Measurements from ENCODE around the gene MYL5. TPM values are rescaled to one million over a fixed set of nuclear protein-coding genes. Genes with fewer than 3 reads are reported as not detected.

Gene MYL5
- total RNA-seq, 4 donors from 2014 or later: 1.5 to 12.6 (median 3.8) TPM

DNA sequence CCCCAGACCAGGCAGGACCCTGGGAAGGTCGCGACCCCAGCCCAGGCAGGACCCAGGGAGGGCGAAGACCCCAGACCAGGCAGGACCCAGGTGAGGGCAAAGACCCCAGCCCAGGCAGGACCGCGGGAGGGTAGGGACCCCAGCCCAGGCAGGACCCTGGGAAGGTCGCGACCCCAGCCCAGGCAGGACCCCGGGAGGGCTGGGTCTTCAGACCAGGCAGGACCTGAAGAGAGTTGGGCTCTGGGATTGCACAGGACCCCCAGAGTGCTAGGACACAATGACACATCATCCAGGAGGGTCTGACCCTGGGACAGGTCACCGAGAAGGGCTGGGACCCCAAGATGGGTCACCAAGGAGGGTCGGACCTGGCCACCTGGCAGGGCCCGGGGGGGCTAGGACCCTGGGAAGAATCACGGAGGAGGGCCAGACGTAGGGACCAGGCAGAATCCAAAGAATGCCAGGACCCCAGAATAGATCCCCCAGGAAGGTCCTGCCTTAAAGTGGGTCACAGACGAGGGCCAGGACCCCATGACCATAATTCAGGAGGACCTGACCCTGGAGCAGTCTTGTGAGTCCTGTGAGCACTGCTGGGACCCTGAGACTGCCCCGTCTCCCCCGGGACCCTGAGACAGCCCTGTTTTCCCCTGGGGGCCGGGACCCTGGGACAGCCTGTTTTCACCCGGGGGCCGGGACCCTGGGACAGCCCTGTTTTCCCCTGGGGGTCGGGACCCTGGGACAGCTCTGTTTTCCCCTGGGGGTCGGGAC lies 32.7 kb downstream of the MYL5 start:
- Histone ChIP-seq H3K36me3 (peaks cover 0 to 4% of the 10 kb centered on the region in 2 donors), H3K27me3 (no peaks in the 10 kb centered on the region), H3K4me1 (peaks cover 9 to 51% (median 15%) of the 10 kb centered on the region in 3 donors), H3K27ac (peak overlapping the region in 1 of 4 donors; percentile 93), H3K9me3 (no peaks in the 10 kb centered on the region), H3K4me3 (peak overlapping the region; percentile 96 to 99)
- no peak for ATAC-seq
- no peak for TF ChIP-seq POLR2A (IDR thresholded peaks at IDR 0.05)
- WGBS, 2 donors (ENCODE audit: low coverage in 1 of 2): 38% methylated on average over 3 of the region's 21 CpGs; no CpG with 5 or more reads in 1 of the 2 donors

DNA sequence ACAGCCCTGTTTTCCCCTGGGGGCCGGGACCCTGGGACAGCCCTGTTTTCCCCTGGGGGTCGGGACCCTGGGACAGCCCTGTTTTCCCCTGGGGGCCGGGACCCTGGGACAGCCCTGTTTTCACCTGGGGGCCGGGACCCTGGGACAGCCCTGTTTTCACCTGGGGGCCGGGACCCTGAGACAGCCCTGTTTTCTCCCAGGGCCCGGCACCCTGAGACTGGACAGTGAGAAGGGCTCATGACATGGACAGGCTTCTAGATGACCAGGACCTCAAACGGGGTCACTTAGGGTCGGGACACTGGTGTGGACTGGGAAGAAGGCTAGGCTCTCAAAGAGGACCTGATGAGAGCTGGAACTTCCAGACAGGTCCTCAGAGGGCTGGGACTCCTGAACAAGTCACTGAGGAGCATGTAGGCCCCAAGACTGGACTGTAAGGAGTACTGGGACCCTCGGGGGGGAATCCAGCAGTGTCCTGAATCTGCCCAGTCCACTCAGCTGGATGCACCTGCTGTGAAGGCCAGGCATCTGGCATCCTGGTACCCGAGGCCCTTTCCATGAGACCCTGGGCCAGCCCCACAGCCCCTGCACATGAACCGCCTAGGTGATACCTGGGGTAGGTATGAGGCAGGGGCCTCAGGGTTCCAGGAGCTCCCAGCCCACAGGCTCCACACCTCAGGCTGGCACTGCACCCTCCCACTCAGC lies 33.7 kb downstream of the MYL5 start:
- Histone ChIP-seq H3K27me3 (no peaks in the 10 kb centered on the region), H3K36me3 (peaks cover 0 to 4% of the 10 kb centered on the region in 2 donors), H3K9me3 (no peaks in the 10 kb centered on the region), H3K27ac (no peak overlapping the region), H3K4me3 (peak overlapping the region in 1 of 2 donors; percentile 99), H3K4me1 (peaks cover 9 to 51% (median 15%) of the 10 kb centered on the region in 3 donors)
- no peak for ATAC-seq
- 67% methylated on average over 1 of the region's 11 CpGs; no CpG with 5 or more reads in 1 of the 2 donors for whole genome bisulfite sequencing, 2 donors (ENCODE audit: low coverage in 1 of 2)
- no peak for TF ChIP-seq EP300 (IDR thresholded peaks at IDR 0.05)
- TF ChIP-seq, protein P1, sequence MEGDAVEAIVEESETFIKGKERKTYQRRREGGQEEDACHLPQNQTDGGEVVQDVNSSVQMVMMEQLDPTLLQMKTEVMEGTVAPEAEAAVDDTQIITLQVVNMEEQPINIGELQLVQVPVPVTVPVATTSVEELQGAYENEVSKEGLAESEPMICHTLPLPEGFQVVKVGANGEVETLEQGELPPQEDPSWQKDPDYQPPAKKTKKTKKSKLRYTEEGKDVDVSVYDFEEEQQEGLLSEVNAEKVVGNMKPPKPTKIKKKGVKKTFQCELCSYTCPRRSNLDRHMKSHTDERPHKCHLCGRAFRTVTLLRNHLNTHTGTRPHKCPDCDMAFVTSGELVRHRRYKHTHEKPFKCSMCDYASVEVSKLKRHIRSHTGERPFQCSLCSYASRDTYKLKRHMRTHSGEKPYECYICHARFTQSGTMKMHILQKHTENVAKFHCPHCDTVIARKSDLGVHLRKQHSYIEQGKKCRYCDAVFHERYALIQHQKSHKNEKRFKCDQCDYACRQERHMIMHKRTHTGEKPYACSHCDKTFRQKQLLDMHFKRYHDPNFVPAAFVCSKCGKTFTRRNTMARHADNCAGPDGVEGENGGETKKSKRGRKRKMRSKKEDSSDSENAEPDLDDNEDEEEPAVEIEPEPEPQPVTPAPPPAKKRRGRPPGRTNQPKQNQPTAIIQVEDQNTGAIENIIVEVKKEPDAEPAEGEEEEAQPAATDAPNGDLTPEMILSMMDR (IDR thresholded peaks at IDR 0.05): no peak
- TF ChIP-seq POLR2A (IDR thresholded peaks at IDR 0.05): no peak
- TF ChIP-seq POLR2AphosphoS5 (IDR thresholded peaks at IDR 0.05): no peak

DNA sequence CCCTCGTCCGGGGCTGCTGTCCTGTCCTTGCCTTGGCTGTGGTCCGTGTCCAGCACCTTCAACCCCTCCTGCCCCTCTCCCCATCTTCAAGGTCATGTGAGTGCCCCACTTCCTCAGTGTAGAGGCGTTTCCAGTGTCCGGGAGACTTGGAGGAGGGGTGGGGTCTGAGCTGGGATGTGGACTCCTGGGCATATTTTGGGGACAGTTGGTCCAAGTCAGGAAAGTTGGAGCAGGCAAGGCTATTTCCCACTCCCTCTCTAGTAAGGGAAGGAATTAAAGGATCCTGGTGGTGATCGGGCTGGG lies 34.2 kb downstream of the MYL5 start:
- TF ChIP-seq POLR2AphosphoS5 (IDR thresholded peaks at IDR 0.05): no peak
- TF ChIP-seq POLR2A (IDR thresholded peaks at IDR 0.05): no peak
- no peak for TF ChIP-seq EP300 (IDR thresholded peaks at IDR 0.05)
- WGBS, 2 donors (ENCODE audit: low coverage in 1 of 2): 82 to 100% methylated on average over 1 to 3 of the region's 6 CpGs
- ATAC-seq: no peak
- H3K27me3 ChIP-seq: no peaks in the 10 kb centered on the region
- peak overlapping the region in 1 of 2 donors; percentile 0 for H3K4me3 ChIP-seq
- peaks cover 0 to 4% of the 10 kb centered on the region in 2 donors for H3K36me3 ChIP-seq
- H3K9me3 ChIP-seq: no peaks in the 10 kb centered on the region
- peaks cover 9 to 51% (median 15%) of the 10 kb centered on the region in 3 donors for H3K4me1 ChIP-seq
- no peak overlapping the region for H3K27ac ChIP-seq

DNA sequence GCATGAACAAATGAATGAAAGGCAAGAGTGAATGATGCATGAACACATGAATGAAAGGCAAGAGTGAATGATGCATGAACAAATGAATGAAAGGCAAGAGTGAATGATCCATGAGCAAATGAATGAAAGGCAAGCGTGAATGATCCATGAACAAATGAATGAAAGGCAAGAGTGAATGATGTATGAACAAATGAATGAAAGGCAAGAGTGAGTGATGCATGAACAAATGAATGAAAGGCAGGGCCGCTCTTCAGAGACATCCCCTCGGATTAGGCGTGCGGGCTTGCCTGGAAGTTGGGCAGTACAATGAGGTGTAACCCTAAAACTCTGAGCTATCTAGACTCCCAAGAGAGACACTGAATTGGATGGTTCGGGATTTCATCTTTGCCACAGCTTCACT lies 35.0 kb downstream of the MYL5 start:
- TF ChIP-seq POLR2AphosphoS5 (IDR thresholded peaks at IDR 0.05): no peak
- TF ChIP-seq EP300 (IDR thresholded peaks at IDR 0.05): no peak
- no peak for TF ChIP-seq POLR2A (IDR thresholded peaks at IDR 0.05)
- TF ChIP-seq, protein P1 (IDR thresholded peaks at IDR 0.05): no peak
- no peak for ATAC-seq
- Histone ChIP-seq H3K27ac (no peak overlapping the region), H3K9me3 (no peaks in the 10 kb centered on the region), H3K4me1 (peaks cover 9 to 51% (median 15%) of the 10 kb centered on the region in 3 donors), H3K36me3 (peaks cover 0 to 9% of the 10 kb centered on the region in 2 donors), H3K4me3 (no peak overlapping the region), H3K27me3 (no peaks in the 10 kb centered on the region)
- 91 to 92% methylated on average over 5 to 6 of the region's 6 CpGs for WGBS, 2 donors (ENCODE audit: low coverage in 1 of 2)

DNA sequence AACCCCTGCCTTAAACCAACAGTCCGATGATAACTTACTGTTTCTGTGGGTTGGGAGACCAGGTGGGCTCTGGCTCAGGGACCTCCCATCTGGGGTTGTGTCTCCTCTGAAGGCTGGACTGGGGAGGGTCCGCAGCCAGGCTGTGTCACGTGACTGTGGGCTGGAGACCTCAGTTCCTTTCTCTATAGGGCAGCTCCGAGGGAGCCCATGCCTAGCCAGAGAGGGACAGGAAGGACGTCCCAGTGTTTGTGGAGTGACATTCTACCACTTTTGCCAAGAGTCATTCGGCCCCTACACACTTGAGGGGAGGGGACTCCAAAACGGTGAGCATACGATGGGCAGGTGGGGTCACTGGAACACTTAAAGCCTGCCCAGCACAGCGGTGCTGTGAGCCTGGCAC lies 35.8 kb downstream of the MYL5 start:
- Histone ChIP-seq H3K36me3 (peaks cover 0 to 12% of the 10 kb centered on the region in 2 donors), H3K27ac (no peak overlapping the region), H3K27me3 (no peaks in the 10 kb centered on the region), H3K9me3 (no peaks in the 10 kb centered on the region), H3K4me1 (peaks cover 9 to 44% (median 15%) of the 10 kb centered on the region in 3 donors), H3K4me3 (no peak overlapping the region)
- TF ChIP-seq POLR2AphosphoS5 (IDR thresholded peaks at IDR 0.05) (no peak), POLR2A (IDR thresholded peaks at IDR 0.05) (no peak), EP300 (IDR thresholded peaks at IDR 0.05) (no peak)
- TF ChIP-seq, protein P1 (IDR thresholded peaks at IDR 0.05): no peak
- 79 to 100% methylated on average over 1 to 4 of the region's 9 CpGs for WGBS, 2 donors (ENCODE audit: low coverage in 1 of 2)
- ATAC-seq: no peak

Measured in gastroesophageal sphincter (tissue), 4 donors.